GM21825 (cell line): ENCODE results near the gene GORASP1.
"Not testable (repeated sequence)": the region's sequence is repeated elsewhere in the genome, so short reads cannot be mapped to it uniquely, and the experiment has no call there.

ENCODE experiments used
- ATAC-seq: cut with Tn5 transposase; IDR thresholded peaks from one replicate; pipeline ENCODE4 v1.9.1; 2021; ENCODE audit warnings: mild to moderate bottlenecking, moderate library complexity; ENCODE audit not compliant: unreplicated experiment

Gene GORASP1

DNA sequence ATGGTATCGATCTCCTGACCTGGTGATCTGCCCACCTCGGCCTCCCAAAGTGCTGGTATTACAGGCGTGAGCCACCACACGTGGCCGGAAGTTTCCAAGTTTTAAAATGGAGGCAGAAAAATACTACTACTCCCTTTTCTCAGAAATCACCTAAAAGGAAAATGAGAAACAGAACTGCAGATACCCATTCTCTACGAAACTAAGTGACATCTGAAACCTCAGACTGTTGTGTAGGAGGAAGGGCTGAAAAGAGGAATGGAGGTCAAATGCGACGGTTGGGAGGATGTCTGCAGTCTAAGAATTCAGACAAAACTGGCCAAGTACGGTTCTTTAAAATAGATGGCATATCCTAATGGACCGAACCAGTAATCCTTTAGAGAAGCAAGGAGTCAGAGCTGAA, 31.5 kb downstream of the GORASP1 start:
- no peak for ATAC-seq

DNA sequence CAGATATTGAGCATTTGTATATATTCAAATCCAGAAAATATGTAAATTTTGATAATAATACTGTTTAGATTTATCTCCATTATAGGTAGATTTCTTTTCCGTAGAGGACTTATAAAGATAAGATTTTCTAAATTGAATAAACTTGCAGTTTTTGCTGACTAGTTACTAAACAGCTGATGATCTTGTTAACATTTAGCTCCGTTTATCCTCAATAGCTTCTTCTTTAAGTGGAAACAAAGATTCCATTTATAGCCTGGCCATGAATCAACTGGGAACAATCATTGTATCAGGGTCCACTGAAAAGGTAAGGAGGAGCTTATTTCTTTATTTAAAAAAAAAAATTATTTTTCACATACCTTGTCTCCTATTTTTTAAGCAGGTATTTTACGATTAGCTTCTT, 38.9 kb downstream of the GORASP1 start:
- ATAC-seq: no peak

DNA sequence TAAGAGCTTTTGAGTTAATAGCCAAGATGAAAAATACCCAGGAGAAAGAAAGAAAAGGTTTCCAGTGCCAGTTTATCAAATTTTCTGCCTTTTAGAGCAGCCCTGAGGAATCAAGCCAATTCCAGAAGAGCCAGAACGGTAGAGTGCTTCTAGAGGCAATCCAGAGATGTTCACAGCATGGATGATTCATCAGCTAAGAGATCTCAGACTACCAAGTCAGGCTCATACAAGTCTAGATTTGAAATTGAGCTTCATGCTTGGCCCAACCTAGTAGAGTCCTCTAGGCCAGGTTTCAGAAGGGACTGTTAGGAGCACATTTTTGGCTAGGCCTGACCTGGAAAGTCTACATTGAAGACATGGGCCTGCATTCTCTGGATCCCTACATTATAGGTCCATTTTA, 40.1 kb downstream of the GORASP1 start:
- ATAC-seq: no peak

DNA sequence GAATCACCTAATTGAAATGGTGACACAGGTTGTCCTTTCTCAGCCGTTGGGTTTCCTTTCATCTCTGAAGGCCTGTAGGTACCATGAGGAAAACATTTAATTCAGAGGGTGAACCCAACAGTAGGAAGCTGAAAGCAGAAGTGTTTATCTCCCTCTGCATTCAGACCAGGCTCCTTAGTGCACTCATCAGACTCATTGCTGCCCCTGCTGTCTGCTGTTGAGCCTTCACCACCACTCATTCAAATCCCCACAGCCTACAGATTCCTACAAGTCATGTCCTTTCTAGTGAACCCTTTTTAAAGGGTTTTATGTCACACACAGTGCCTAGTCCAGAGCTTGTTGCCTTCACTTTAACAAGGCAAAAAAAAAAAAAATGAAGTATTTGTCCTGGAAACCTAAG, 42.2 kb downstream of the GORASP1 start:
- peak; percentile 98 for ATAC-seq

DNA sequence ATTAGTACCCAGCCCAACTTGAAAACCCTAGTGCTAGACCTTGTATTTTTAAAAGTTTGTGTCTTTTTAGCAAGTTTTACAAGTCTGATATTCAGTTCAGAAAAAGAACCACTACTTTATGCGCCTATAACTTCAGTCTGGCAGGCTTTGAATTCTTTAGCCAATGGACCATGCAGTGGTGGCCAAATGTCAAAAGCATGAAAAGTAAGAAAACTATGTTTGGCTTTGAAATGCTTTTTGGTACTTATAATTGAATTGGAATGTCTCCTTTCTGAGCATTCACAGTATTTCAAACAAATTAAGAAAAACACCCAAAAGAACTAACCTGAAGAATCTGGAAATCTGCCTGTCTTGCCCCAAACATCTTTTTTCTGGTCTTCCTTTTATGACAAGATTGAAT, 42.8 kb downstream of the GORASP1 start:
- no peak for ATAC-seq

DNA sequence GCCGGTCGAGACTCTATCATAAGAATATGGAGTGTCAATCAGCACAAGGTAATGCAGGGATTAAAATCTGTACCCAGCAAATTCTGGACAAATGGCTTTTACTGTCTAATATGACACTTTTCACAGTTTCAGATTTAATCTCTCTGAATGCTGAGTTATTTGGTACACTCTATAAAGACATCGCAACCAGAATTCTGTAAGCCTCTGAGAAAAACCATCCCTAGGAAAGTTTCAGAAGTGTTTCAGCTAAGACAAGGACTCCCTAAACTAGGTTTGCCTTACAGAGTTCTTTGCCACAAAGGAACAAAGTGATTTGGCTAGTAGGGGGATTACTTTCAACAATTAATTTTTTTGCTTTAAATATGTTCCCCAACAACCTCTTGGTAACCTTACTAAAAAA, 44.3 kb downstream of the GORASP1 start:
- no peak for ATAC-seq

DNA sequence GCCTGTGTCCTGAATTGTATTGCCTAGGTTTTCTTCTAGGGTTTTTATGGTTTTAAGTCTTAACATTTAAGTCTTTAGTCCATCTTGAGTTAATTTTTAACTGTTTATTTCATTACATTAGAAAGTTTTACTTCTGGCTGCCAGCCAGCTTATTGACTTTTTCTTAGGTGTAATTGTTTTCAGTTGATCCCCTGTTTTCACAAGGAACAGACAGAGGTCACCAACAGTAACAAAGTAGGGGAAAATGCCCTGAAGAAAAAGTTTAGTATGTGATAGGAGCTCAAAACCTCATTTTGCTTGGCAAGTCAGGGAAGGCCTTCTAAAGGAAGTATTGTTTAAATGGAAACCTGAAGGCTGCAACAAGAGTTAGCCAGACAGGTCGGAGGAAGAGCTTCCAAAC, 45.2 kb downstream of the GORASP1 start:
- ATAC-seq: no peak

DNA sequence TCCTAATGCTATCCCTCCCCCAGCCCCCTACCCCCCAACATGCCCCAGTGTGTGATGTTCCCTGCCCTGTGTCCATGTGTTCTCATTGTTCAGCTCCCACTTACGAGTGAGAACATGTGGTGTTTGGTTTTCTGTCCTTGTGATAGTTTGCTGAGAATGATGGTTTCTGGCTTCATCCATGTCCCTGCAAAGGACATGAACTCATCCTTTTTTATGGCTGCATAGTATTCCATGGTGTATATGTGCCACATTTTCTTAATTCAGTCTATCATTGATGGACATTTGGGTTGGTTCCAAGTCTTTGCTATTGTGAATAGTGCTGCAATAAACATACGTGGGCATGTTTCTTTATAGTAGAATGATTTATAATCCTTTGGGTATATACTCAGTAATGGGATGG, 46.2 kb downstream of the GORASP1 start:
- not testable (repeated sequence) for ATAC-seq

DNA sequence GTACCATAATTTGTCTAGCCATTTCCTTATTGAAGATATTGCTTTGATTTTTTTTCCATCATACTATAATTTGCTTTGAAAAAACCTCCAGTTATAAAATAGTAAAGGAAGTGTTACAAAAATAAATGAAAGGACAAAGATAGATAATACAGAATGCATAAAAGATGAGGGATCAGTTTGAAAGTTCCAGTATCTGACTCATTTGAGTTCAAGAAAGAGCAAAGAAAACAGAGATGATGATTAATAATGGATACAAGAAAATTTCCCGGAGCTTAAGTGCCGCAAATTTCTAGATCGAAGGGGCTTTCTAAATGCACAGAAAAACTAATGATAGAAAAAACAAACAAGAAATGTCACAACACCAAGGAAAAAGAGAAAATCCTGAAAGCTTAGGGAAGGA, 51.3 kb downstream of the GORASP1 start:
- ATAC-seq: no peak

DNA sequence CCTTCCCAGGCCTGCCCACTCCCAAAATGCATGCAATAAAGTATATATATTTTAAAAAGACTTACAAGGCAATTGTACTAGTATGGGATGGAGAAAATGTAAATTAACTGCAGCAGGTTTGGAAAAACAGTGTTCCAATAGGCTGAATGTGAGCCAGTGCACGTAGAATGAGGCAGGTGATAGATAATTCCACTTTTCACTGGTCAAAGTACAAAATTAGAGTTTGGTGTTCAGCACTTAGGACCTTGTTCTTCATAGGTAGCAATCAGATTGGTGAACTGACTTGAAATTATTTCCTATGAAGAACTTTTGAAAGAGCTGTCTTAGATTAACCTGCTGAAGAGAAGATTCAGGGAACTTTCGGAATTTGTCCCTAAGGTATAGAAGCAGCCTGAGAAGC, 53.7 kb downstream of the GORASP1 start:
- ATAC-seq: no peak

DNA sequence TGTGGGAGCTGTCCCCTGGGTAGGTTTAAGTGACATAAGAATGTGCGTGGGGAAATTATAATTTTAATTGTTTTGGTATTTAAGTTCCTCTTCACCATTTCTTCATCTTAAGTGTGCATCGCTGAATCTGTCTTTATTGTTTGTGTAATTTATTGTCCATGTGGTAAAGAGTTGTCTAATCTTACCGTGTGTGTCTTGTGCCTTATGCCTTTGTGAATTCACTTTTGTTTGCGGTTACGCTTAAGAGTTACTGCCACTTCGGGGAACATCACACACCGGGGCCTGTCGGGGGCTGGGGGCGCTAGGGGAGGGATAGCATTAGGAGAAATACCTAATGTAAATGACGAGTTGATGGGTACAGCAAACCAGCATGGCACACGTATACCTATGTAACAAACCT, 54.8 kb downstream of the GORASP1 start:
- no peak for ATAC-seq

DNA sequence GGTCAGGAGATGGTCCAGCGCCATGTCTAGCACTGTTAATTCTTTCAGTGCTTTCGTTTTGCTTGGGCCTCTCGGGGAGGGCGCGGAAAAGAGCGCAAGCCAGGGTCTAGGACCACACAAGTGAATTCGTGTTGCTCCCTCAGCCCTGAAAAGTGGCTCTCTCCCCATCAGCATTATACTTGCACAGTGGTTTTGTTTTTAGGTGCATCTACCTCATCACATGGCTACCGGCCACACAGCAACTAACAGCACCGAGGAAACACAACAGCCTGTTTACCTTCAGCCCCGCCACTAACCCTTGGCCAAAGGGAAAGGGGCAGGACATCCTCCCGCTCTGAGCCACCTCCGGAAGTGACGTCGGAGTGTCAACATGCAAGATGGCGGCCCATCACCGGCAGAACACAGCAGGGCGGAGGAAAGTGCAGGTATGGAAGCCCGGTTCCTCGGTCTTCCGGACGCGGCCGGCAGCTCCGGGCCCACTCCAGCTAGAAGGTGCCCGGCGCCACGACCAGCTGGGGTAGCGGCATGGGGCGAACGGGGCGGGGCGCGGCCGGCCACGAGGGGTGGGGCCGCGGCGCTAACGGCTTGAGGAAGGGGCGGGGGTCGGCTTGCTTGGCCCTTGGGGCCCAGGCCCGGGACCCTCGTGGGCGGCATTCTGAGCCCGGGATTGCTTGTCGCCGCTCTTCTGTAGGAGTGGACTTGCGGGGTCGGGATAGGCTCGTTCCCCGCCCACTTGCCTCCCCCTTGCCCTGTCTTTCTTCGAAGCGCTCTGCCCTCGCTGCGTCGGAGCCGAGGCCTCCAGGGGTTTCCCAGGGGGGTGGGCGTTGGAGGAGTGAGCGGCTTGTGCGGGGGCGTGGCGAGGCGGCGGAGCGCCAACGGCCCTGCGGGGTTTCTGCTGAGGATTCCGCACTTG, 55.5 kb downstream of the GORASP1 start, which contains the start of the genes SCN11A and WDR48:
TSS of gene SCN11A (minus strand) at position 296 of the 913 bp plus-strand sequence. CDS start 101,582 bp downstream, outside the sequence.
TSS of gene WDR48 (plus strand) at position 368 of the 913 bp plus-strand sequence. CDS start at position 378, 10 bp downstream.
- ATAC-seq: peak; percentile 99

DNA sequence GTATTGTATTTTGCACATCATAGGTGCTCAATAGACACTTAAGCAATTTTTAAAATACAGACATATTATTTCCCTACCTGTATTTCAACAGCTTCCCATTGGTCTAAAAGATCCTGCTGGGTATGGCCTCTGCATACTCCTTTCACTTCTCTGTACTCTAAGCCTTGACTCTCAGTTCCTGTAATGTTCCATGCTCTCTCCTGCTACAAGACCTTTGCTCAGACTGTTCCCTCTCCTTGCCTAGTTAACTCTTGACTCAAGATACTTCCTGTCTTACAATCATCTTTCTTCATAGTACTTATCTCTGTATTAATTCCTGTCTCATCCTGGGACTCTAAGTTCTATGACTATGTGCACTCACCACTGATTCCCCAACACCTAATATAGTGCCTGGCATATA, 57.4 kb downstream of the GORASP1 start:
- ATAC-seq: no peak
